Measurements from ENCODE around the gene CEMP1.

- TF ChIP-seq CTCF (conservative IDR thresholded peaks at IDR 0.05; ENCODE audit: low read depth in 2 of 2) (no peak), EZH2 (IDR thresholded peaks at IDR 0.05; ENCODE audit: low read depth, unreplicated experiment) (no peak), EZH2phosphoT487 (IDR thresholded peaks at IDR 0.05; ENCODE audit: unreplicated experiment) (no peak), REST (IDR thresholded peaks at IDR 0.05; ENCODE audit: unreplicated experiment) (no peak), POLR2AphosphoS5 (IDR thresholded peaks at IDR 0.05; ENCODE audit: low read depth) (no peak), ZNF331 (CRISPR knock-in tag; IDR thresholded peaks at IDR 0.05; ENCODE audit: low read depth) (no peak), JUNB (IDR thresholded peaks at IDR 0.05; ENCODE audit: unreplicated experiment) (no peak), ETS1 (IDR thresholded peaks at IDR 0.05) (no peak), CREB1 (CRISPR knock-in tag; IDR thresholded peaks at IDR 0.05; ENCODE audit: low read depth) (no peak), NANOG (IDR thresholded peaks at IDR 0.05; ENCODE audit: borderline replicate concordance) (no peak), STAT1 (IDR thresholded peaks at IDR 0.05; ENCODE audit: unreplicated experiment) (no peak), ZNF462 (CRISPR knock-in tag; IDR thresholded peaks at IDR 0.05) (no peak), ZNF114 (CRISPR knock-in tag; IDR thresholded peaks at IDR 0.05) (no peak)
These were observed 36.2 kb downstream of the CEMP1 start for GRCh38 chr16:2495041-2495440.

Data from GM23338 (cell line).